ENCODE data around the gene SEC23B.
A peak's percentile ranks its signal among the peaks of the same experiment; 100 is the strongest.
"Not testable (repeated sequence)": the region's sequence is repeated elsewhere in the genome, so short reads cannot be mapped to it uniquely, and the experiment has no call there.

The SEC23B gene

DNA sequence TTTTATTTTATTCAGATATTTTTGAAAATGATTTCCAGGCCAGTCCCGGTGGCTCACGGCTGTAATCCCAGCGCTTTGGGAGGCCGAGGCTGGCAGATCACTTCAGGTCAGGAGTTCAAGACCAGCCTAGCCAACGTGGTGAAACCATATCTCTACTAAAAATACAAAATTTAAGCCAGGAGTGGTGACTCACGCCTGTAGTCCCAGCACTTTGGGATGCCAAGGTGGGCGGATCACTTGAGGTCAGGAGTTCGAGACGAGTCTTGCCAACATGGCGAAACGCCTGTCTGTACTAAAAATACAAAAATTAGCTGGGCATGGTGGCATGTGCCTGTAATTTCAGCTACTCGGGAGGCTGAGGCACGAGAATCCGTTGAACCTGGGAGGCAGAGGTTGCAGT, 19.0 kb downstream of the SEC23B start:
- DNase-seq = not testable (repeated sequence)

DNA sequence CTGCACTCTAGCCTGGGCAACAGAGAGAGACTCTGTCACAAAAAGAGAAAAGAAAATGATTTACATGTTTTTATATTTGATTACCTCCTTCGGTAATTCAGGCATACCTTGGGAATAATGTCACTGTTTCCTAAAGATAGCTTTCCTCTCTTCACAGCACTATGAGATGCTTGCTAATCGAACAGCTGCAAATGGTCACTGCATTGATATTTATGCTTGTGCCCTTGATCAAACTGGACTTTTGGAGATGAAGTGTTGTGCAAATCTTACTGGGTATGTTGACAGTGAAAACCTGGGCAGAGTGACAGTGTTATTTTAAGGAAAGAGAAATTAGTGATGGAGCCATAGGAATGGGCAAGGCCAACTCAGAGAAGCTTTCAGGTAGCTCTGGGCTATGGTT, 19.6 kb downstream of the SEC23B start:
- DNase-seq = no peak

DNA sequence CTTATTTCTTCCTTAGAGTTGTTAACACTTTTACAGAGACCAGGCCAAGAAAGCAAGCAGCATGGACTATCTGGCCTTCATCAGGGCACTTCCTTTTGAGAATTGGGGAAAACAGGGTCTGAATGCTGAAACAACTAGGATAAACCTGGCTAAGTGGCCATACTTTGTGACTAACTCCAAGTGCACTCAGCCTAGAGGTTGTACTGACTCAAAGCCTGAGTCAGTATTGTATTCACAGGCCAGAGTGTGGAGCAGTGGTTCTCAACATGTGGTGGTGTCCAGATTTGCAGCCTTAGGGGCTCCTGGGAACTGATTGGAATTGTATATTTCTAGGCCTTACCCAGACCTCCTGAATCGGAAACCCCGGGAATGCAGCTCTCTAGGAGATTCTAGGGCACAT, 20.1 kb downstream of the SEC23B start:
- no peak for DNase-seq

DNA sequence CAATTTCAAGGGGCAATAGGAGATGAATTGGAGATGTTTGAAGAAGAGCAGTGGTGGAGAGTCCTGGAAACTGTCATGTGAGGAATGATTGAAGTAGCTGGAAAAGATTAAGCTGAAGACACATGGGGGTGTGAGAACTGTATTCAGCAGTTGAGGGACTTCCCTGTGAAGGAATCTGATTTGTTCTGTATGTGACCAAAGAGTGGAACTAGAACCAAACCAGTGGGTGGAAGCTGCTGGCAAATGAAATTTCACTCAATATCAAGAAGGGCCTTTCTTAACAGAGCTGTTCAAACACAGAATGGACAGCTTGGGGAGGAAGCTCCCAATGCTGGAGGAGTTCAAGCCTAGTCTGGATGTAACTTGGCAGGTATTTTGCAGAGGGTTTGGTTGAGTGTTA, 21.3 kb downstream of the SEC23B start:
- no peak for DNase-seq

DNA sequence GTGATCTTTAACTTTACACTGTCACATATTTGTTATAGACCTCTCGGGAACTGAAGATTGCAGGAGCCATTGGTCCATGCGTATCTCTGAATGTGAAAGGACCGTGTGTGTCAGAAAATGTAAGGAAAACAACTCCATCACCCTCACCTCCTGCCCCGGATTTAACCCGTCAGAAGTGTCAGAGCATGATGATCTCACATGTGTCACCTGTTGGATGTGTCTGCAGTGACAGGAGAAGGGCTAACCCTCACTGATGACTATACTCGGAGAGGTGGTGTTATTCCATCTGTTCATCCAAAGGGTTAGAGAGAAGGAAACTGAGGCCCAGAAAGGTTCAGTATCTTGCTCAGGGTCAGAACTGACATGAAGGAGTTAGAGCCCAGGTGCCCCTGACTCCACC, 24.9 kb downstream of the SEC23B start:
- DNase-seq = no peak

DNA sequence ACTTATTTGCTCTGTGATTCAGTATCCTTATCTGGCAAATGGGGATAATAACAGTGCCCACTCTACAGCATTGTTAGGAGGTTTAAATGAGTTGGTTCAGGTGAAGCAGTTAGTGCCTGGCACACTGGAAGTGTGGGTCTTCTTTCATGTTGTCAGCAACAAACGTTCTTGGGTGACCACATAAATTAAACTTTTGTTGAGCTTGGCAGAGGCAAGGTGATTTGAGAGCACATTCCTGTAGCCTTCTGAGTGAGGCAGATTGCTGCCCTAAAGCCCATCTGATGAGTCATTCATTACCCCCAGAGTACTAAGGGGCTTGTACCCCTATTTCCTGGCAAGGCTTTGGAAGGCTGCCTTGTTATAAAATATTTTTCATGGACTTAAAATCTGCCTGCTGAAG, 25.8 kb downstream of the SEC23B start:
- no peak for DNase-seq

DNA sequence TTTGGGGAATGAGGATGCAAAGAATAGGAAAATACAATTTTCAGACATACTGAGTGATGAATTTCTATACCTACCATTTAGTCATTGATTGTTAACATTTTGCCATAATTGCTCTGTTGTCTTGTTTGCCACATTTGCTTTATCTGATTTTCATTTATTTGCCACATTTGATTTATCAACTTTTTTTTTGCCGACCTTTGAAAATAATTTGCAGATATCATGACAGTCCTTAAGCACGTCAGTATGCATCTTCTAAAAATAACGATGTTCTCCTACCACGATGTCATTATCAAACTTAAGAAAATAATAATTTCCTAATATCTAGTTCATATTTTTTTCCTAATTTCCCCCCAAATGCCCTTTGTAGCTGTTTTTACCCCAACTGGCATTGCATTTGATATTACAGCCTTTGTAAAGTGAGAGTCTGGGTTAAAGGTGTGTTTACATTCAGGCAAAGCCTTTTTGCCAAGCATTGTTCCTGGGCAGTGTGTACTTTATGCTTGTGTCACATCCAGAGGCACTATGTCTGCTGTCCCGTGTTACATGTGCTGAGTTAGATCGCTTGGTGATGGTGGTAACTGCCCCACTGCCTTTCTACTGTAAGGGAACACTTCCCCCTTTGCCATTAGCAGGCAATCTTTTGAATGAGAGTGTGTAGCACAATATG, 26.4 kb downstream of the SEC23B start:
- DNase-seq = no peak

DNA sequence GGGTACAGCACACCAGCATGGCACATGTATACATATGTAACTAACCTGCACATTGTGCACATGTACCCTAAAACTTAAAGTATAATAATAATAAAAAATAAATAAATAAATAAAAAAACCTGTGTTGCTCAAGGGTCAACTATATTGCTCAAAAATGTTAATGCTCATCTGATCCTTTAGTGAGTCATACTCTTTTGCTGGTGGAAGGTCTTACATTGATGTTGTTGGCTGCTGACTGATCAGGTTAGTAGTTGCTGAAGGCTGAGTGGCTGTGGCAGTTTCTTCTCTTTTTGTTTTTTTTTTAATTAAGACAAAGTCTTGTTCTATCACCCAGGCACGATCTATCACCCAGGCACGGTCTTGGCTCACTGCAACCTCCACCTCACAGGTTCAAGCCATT, 29.9 kb downstream of the SEC23B start:
- DNase-seq = no peak

DNA sequence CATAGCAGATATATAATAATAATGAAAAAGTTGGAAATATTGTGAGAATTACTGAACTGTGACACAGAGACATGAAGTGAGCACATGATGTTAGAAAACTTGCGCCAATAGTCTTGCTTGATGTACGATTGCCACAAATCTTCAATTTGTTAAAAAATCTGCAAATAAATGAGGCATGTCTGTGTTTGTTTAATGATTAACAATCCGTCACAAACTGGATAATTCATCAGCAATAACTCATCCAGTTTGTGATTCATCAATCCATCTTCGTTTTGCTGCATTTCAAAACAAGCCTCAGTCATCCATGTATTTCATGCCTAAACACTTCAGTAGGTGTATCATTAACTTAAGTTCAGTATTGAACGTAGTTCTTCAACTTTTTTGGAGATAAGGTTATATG, 34.0 kb downstream of the SEC23B start:
- DNase-seq = no peak

DNA sequence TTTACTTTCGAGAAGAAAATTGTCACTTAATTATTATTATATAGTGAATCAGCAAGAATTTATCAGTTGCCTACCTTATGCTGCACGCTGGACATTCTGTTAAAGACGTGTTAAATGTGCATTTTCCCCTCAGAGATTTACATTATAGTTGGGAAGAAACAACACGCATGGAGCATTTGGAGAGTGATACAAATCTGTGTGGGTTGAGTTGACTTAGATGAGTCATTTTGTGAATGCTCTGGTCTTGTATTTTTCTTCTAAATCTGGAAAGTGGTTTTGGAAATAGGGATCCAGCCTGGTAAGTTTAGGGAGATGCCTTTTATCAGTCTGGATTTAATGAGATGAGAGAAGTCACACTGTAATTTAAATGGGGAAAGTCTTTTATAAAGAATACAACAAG, 35.5 kb downstream of the SEC23B start:
- no peak for DNase-seq

DNA sequence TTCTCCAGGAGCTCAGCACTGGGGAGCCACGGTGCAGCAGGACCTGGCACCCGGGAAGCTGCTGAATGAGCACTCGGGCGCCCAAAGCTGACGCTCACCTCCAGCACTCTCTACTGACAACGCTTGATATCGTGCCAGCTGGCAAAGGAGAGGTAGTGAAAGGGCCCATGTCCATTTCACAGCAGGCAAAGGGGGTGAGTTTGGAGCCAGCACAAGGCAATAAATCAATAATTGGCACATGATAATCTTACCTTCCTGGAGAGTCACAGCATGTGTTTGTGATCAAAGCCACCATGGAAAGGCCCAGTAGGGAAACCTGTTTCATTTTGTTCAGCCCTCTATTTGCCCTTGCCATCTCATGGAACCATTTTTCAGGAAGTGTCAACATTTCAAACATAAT, 36.2 kb downstream of the SEC23B start:
- peak; percentile 59 for DNase-seq

DNA sequence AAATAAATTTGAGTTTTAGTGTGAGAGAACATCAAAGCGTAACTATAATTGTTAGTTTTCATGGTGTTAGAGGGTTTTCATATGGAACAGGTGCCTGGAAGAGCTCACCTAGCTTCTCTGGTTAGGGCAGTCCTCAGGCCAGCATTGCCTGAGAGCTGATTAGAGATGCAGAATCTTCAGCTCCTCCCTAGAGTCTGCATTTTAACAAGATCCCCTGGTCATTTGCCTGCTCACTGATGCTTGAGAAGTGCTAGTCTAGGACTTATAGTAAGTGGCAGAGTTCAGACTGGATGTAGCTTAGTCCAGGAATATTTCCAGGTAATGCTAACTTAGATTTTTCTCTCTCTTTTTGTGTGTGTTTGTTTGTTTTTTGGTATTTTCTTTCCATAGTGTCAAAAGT, 37.8 kb downstream of the SEC23B start:
- no peak for DNase-seq

DNA sequence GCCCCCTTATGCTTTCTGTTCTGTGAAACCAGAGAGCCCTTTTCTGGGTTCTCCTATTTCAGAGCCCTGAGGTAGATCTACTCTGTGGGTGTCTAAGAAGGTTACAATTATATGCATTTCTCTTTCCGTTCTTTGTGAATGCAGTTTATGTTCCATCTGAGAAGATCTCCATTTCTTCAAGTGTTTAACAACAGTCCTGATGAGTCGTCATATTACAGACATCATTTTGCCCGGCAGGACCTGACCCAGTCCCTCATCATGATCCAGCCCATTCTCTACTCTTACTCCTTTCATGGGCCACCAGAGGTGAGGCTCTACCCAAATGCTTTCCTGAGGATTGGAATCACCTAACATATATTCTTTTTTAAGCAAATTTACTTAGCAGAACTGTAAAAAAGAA, 40.7 kb downstream of the SEC23B start:
- no peak for DNase-seq

DNA sequence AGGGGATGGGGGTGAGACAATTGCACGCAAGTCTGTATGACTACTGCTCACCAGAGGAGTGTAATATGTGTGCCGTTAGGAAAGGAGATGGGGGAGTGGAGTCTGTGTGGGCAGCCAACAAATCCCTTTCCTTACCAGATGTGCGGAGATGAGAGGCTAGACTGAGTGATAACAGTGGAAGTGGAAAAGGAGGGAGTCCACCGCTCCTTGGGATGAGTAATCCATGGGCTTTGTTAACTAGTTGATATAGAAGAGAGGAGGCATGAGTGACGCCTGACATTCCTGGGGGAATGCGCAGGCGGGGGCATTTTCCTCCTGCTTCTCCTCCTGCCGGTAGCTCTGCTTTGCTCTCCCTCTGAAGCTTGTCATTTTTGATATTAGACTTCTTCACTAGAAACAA, 46.0 kb downstream of the SEC23B start:
- no peak for DNase-seq

DNA sequence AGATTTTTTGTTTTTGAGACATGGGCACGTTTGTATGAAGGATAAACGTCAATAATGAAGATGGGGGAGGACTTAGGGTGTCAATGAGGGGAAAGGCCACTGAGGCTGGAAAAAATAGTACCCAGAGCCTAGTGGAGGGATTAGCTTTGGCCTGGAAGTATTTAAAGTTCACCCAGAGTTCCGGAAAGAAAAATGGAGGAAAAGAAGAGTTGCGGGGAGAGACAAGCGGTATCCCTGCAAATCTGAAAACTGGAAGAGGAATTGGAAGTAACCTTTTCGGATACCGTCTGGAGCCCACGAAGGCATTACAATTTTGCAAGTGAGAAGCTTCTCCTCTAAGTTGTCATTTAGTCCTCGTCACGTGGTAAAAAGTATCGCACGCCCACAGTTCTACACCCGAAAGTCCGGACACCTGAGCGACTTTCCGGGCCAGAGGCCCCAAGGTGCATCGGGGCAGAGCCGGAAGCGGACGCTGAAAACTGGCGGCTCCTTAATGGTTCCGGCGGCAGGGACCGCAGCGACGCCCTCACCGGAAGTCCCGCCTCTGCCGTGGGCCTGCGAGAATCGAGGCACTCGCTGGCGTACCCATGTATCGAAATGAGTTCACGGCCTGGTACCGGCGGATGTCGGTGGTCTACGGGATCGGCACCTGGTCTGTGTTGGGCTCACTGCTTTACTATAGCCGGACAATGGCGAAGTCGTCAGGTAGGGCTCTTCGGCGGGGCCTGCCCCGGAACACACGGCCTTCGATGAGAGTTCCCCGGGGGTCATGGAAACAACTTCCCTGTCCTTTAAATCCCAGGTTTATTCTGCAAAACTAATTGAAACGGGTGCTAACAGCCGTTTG, 59.4 kb downstream of the SEC23B start, which contains the start of gene SMIM26:
TSS of gene SMIM26 (plus strand) at position 541 of the 847 bp plus-strand sequence. CDS start at position 588, 47 bp downstream.
- peak; percentile 93 for DNase-seq

DNA sequence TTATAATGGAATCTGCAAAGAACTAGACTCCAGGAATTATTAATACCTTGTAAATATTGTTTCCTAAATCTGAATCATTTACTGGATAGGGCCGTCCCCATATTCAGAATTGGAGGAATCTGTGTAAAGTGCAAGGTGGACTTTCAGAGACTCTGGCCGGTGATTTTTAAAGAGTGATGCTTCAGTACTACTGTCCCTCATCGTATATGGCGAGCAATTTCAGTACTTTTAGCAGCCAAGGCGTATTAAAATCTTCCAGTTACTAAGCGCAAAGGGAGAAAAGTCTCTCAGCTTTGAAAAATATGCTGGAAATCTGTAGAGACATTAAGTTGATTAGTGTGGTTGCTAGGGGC, 60.0 kb downstream of the SEC23B start:
- DNase-seq = no peak

DNA sequence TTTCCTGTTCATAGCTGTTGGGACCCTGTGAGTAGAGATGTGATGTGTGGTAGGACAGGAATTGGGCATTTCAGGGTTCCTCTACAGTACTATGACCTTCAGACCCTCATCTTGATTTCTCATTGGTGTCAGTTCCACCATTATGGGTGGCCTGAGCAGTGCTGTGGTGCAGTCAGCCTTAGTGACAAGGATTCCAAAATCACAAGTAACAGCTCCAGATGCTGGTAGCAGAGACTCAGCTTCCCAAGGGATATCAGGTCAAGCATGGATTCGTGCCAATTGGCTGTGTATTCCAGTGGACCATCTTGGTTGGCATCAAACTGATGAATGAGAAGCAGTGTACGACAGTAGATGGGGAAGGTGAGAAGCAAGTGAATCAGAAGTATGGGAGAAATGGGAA, 63.3 kb downstream of the SEC23B start:
- DNase-seq = no peak

DNA sequence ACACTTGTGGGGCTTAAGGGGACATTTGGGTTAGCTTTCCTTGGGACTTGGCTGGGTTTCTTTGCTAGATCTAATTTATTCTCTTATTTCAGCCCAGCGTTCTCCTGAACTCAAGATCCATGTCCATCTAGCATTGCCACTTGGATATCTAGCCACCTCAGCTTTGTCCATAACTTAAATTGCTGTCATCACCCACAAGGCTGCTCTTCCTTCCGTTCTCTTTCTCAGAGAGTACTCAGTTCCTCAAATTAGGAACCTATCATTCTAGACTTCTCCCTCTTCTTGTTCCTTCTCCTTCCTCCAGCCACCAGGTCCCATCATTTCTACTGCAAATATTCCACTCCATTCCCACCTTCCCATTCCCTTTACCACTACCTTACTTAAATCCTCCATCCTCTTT, 63.8 kb downstream of the SEC23B start:
- no peak for DNase-seq

DNA sequence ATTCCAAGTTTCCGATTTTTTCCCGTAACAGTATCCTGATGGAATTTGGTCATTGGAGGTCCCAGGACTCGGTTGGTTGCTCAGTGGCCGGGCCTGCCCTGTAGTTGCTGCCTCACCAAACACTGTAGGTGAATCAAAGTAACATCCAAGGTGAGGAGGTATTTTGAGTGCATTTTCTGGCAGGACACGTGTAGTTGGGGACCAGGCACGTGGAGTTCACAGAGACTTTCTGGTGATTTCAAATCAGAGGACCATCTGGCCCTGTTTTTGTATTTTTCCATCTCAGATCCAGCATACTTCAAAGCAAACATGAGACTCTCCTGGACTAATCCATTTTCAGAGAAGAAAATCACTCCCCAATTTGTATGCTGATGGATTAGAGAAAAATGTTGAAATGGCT, 70.2 kb downstream of the SEC23B start:
- DNase-seq = no peak

DNA sequence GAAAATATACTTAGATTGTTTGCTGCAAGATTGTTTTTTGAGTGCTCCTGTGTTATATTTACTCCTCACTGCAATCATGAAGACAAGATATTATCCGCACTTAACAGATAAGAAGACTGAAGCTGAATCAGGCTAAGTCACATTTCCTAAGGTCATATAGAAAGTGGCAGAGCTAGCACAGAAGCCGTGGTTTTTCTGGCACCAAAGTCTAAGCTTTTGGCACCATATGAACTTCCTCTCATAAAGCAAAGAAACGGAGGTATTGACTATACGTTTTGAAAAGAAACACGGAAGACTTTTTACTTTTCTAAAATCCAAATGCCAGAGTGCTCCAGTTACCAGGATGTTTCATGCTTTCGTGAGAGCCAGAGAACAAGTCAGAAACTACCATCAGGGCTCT, 70.8 kb downstream of the SEC23B start:
- no peak for DNase-seq

DNA sequence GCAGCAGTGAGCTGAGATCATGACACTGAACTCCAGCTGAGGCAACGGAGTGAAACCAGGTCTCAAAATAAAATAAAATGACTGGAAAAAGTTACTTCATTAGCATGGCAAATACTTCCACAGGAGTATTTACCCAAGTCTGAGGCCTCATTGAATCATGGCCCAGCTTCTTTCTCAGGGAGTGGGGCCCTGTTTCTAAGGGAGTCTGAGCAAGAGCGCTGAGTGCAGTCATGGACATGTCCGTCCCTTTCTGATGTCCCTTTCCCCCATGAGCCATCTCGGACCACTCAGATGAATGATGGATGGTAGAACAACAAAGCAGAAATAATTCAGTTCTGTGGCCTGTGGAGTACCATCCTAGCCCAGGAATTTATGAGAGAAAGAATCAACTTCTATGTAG, 72.3 kb downstream of the SEC23B start:
- no peak for DNase-seq

DNA sequence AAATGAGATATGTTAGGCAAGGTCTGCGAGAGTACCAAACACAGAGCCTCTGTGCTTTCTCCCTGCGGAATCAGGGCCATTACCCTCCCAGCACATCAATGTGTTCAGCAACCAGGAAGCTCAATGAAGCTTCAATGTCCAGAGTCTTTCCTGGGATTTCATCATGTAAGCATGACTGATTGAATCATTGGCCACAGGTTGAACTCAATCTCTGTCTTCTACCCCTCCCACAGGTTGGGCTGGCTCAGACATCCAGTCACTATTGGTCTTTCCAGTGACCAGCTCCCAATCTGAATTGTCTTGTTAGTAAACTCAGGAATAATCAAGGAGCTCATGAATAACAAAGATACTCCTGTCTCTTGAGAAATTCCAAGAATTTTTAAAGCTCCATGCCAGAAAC, 77.4 kb downstream of the SEC23B start:
- no peak for DNase-seq

DNA sequence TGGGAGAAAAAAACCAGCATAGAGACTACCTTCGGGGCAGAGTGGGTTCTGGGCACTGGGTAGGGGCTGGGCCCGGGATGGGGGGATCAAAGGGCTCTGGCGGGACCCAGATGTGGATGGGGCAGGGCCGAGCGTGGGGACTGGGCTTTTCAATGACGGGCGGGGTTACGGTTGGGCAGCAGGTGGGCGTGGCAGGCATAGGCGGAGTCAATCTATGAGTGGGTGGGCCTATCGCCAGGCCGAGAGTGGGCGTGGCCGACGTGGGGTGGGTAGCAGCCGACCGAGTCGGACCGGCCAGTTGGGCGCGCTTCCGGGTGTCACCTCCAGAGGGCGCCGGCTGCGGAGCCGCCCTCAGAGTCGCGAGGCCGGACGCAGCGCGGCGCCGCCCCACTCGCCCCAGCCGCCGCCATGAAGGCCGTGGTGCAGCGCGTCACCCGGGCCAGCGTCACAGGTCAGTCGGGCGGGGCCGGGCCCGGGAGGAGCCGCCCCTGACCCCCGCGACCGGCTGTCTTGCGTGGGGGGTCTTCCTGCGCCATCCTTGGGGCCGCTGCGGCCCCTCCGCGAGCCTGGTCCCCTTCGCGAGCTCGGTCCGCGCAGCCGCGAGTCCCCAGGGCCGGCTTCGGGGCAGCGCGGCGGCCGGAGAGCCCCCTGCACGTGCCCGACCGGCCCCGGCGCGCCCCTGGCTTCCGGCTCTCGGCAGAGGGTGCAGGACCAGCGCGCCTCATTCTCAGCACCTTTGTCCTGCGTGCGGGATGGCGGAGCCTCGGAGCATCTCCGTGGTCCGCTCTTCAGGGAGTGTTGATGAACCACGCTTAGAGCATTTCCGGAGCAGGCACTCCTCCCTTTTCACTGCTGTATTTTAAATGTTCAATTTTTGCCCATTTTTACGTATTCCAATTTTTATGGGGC, 80.2 kb downstream of the SEC23B start, which contains the start of gene DTD1:
TSS of gene DTD1 (plus strand) at position 390 of the 909 bp plus-strand sequence. CDS start at position 409, 19 bp downstream.
- DNase-seq = peak; percentile 91

DNA sequence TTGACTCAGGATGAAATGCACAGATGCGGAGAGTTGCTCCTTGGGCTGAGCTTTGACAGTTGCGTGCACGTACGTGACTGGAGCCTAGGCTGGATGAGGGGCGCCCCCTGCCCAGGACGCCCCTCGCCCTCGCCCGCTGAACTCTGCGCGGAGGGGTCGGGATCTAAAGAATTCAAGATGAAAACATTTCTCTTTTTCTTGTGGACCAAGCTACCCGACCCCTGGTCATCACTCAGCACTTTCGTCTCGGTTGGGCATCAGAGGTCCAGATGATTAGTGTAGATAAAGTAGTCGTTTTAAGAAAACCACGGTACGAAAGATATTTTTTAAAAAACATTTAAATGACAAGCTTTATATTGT, 80.8 kb downstream of the SEC23B start:
- DNase-seq = no peak

All from NCI-H774 (cell line).